HG03354 (cell line): ENCODE data around the gene C16orf86.
"Not testable (repeated sequence)": the region's sequence is repeated elsewhere in the genome, so short reads cannot be mapped to it uniquely, and the experiment has no call there.

ENCODE experiments used
- ATAC-seq: cut with Tn5 transposase; IDR thresholded peaks from one replicate; pipeline ENCODE4 v1.9.1; 2021; ENCODE audit warnings: mild to moderate bottlenecking; ENCODE audit not compliant: unreplicated experiment, poor library complexity, severe bottlenecking

The C16orf86 gene

GRCh38 chr16:67679935-67680897 lies 13.6 kb downstream of the C16orf86 start:
- ATAC-seq: no peak

GRCh38 chr16:67683767-67684166 lies 17.2 kb downstream of the C16orf86 start:
- ATAC-seq: no peak

GRCh38 chr16:67685388-67686112 lies 18.9 kb downstream of the C16orf86 start:
- ATAC-seq: no peak

GRCh38 chr16:67693517-67694285 lies 27.1 kb downstream of the C16orf86 start:
- not testable (repeated sequence) for ATAC-seq

GRCh38 chr16:67694611-67695010 lies 28.0 kb downstream of the C16orf86 start:
- ATAC-seq: no peak

GRCh38 chr16:67697422-67698185 lies 31.0 kb downstream of the C16orf86 start:
- no peak for ATAC-seq

- ATAC-seq: no peak
Observed at GRCh38 chr16:67699265-67699664, 32.7 kb downstream of the C16orf86 start.

GRCh38 chr16:67701420-67701819 lies 34.8 kb downstream of the C16orf86 start:
- ATAC-seq: no peak

- ATAC-seq: no peak
Observed at GRCh38 chr16:67702130-67702529, 35.5 kb downstream of the C16orf86 start.

- no peak for ATAC-seq
Observed at GRCh38 chr16:67703626-67704025, 37.0 kb downstream of the C16orf86 start.

- ATAC-seq: no peak
Observed at GRCh38 chr16:67704110-67704509, 37.5 kb downstream of the C16orf86 start.

GRCh38 chr16:67707210-67707609 lies 40.6 kb downstream of the C16orf86 start:
- ATAC-seq: no peak

GRCh38 chr16:67707790-67708189 lies 41.2 kb downstream of the C16orf86 start:
- no peak for ATAC-seq

- no peak for ATAC-seq
Observed at GRCh38 chr16:67708368-67708771, 41.8 kb downstream of the C16orf86 start.

- no peak for ATAC-seq
Observed at GRCh38 chr16:67709050-67709449, 42.4 kb downstream of the C16orf86 start.

- ATAC-seq: no peak
Observed at GRCh38 chr16:67710607-67711006, 44.0 kb downstream of the C16orf86 start.

- no peak for ATAC-seq
Observed at GRCh38 chr16:67713647-67714273, 47.1 kb downstream of the C16orf86 start.

GRCh38 chr16:67714522-67714921 lies 47.9 kb downstream of the C16orf86 start:
- no peak for ATAC-seq

GRCh38 chr16:67716097-67716496 lies 49.5 kb downstream of the C16orf86 start:
- no peak for ATAC-seq
